ES-I3 (cell line): ENCODE measurements around the gene NTM.

Experiments
- H3K36me3 ChIP-seq: 2 replicates; pipeline ENCODE4 v1.6.1; 2013; ENCODE audit warnings: mild to moderate bottlenecking, low read length, control low read depth, moderate library complexity; ENCODE audit not compliant: insufficient read depth
- H3K4me1 ChIP-seq: 2 replicates; pipeline ENCODE4 v1.6.1; 2013; ENCODE audit warnings: mild to moderate bottlenecking, control low read depth, low read length; ENCODE audit not compliant: insufficient read depth
- H3K9ac ChIP-seq: 2 replicates; pipeline ENCODE4 v1.6.1; 2013; ENCODE audit warnings: low read depth, mild to moderate bottlenecking, low read length, moderate library complexity
- H3K9me3 ChIP-seq: 2 replicates; pipeline ENCODE4 v1.6.1; 2013; ENCODE audit warnings: mild to moderate bottlenecking, low read length, moderate library complexity; ENCODE audit not compliant: control insufficient read depth, insufficient read depth

Gene NTM

GRCh38 chr11:132258875-132259274 is 888.5 kb downstream of the NTM start:
- H3K36me3 ChIP-seq: no peaks in the 10 kb centered on the region
- no peak overlapping the region for H3K9ac ChIP-seq
- H3K4me1 ChIP-seq: no peaks in the 10 kb centered on the region
- H3K9me3 ChIP-seq: no peaks in the 10 kb centered on the region

GRCh38 chr11:132260636-132261035 is 890.2 kb downstream of the NTM start:
- Histone ChIP-seq H3K4me1 (no peaks in the 10 kb centered on the region), H3K9me3 (no peaks in the 10 kb centered on the region), H3K9ac (no peak overlapping the region), H3K36me3 (no peaks in the 10 kb centered on the region)

GRCh38 chr11:132263241-132263640 is 892.8 kb downstream of the NTM start:
- Histone ChIP-seq H3K9ac (no peak overlapping the region), H3K4me1 (no peaks in the 10 kb centered on the region), H3K9me3 (no peaks in the 10 kb centered on the region), H3K36me3 (no peaks in the 10 kb centered on the region)

GRCh38 chr11:132263875-132264274 is 893.5 kb downstream of the NTM start:
- Histone ChIP-seq H3K9ac (no peak overlapping the region), H3K36me3 (no peaks in the 10 kb centered on the region), H3K4me1 (peaks cover 2% of the 10 kb centered on the region; the same call in 1 of the 2 replicates), H3K9me3 (no peaks in the 10 kb centered on the region)

GRCh38 chr11:132264616-132265015 is 894.2 kb downstream of the NTM start:
- Histone ChIP-seq H3K36me3 (no peaks in the 10 kb centered on the region), H3K9me3 (no peaks in the 10 kb centered on the region), H3K9ac (no peak overlapping the region), H3K4me1 (peaks cover 9% of the 10 kb centered on the region; the same call in 1 of the 2 replicates)

GRCh38 chr11:132278801-132279574 is 908.6 kb downstream of the NTM start:
- no peak overlapping the region for H3K9ac ChIP-seq
- H3K4me1 ChIP-seq: 0 out of 2 replicates have a peak, but pooled peaks cover 5% of the 10 kb centered on the region
- no peaks in the 10 kb centered on the region for H3K9me3 ChIP-seq
- no peaks in the 10 kb centered on the region for H3K36me3 ChIP-seq

GRCh38 chr11:132284048-132284447 is 913.6 kb downstream of the NTM start:
- no peak overlapping the region for H3K9ac ChIP-seq
- H3K36me3 ChIP-seq: no peaks in the 10 kb centered on the region
- no peaks in the 10 kb centered on the region for H3K9me3 ChIP-seq
- 0 out of 2 replicates have a peak, but pooled peaks cover 10% of the 10 kb centered on the region for H3K4me1 ChIP-seq

GRCh38 chr11:132284611-132285010 is 914.2 kb downstream of the NTM start:
- 0 out of 2 replicates have a peak, but pooled peaks cover 10% of the 10 kb centered on the region for H3K4me1 ChIP-seq
- no peaks in the 10 kb centered on the region for H3K9me3 ChIP-seq
- H3K36me3 ChIP-seq: no peaks in the 10 kb centered on the region
- H3K9ac ChIP-seq: no peak overlapping the region

GRCh38 chr11:132285631-132286030 is 915.2 kb downstream of the NTM start:
- 0 out of 2 replicates have a peak, but pooled peaks cover 10% of the 10 kb centered on the region for H3K4me1 ChIP-seq
- H3K9me3 ChIP-seq: no peaks in the 10 kb centered on the region
- no peak overlapping the region for H3K9ac ChIP-seq
- H3K36me3 ChIP-seq: no peaks in the 10 kb centered on the region

GRCh38 chr11:132286106-132286505 is 915.7 kb downstream of the NTM start:
- H3K36me3 ChIP-seq: no peaks in the 10 kb centered on the region
- H3K9ac ChIP-seq: no peak overlapping the region
- 0 out of 2 replicates have a peak, but pooled peaks cover 10% of the 10 kb centered on the region for H3K4me1 ChIP-seq
- no peaks in the 10 kb centered on the region for H3K9me3 ChIP-seq

- no peaks in the 10 kb centered on the region for H3K36me3 ChIP-seq
- H3K4me1 ChIP-seq: 0 out of 2 replicates have a peak, but pooled peaks cover 10% of the 10 kb centered on the region
- H3K9me3 ChIP-seq: no peaks in the 10 kb centered on the region
- no peak overlapping the region for H3K9ac ChIP-seq
Measured at GRCh38 chr11:132288036-132288435, 917.6 kb downstream of the NTM start.

GRCh38 chr11:132289590-132290256 is 919.3 kb downstream of the NTM start:
- Histone ChIP-seq H3K9me3 (no peaks in the 10 kb centered on the region), H3K36me3 (no peaks in the 10 kb centered on the region), H3K9ac (no peak overlapping the region), H3K4me1 (no peaks in the 10 kb centered on the region)

GRCh38 chr11:132293586-132293985 is 923.2 kb downstream of the NTM start:
- Histone ChIP-seq H3K4me1 (no peaks in the 10 kb centered on the region), H3K9ac (no peak overlapping the region), H3K9me3 (no peaks in the 10 kb centered on the region), H3K36me3 (no peaks in the 10 kb centered on the region)

GRCh38 chr11:132296946-132297610 is 926.7 kb downstream of the NTM start:
- H3K36me3 ChIP-seq: no peaks in the 10 kb centered on the region
- H3K4me1 ChIP-seq: no peaks in the 10 kb centered on the region
- no peaks in the 10 kb centered on the region for H3K9me3 ChIP-seq
- H3K9ac ChIP-seq: no peak overlapping the region
